Erythroblast (primary cell): ENCODE data around the gene ITPRIP.

ENCODE experiments used
- DNase-seq, 2 experiments: peaks; one replicate each; lab custom pipeline; 2025; lab: John Stamatoyannopoulos, UW
- GATA1 ChIP-seq: IDR thresholded peaks from 2 replicates; pipeline ENCODE4 v1.6.1; 2011; ENCODE audit warnings: low read depth, mild to moderate bottlenecking, control low read depth, low read length, moderate library complexity
- POLR2A ChIP-seq: IDR thresholded peaks from 2 replicates; pipeline ENCODE4 v1.6.1; 2011; ENCODE audit warnings: mild to moderate bottlenecking, low read length

ITPRIP gene

GRCh38 chr10:104350127-104350635 is 11.9 kb upstream of the ITPRIP start:
- no peak for TF ChIP-seq GATA1
- TF ChIP-seq POLR2A: no peak
- peak; percentile 81 to 86 for DNase-seq

- DNase-seq: peak; percentile 64 to 80
- TF ChIP-seq POLR2A (no peak), GATA1 (no peak)
Measured at GRCh38 chr10:104349623-104350126, 11.4 kb upstream of the ITPRIP start.

- no peak for DNase-seq
- TF ChIP-seq GATA1: no peak
Measured at GRCh38 chr10:104348601-104349000, 10.3 kb upstream of the ITPRIP start.

- peak; percentile 71 to 83 for DNase-seq
- TF ChIP-seq GATA1 (no peak), POLR2A (no peak)
Measured at GRCh38 chr10:104347295-104348045, 9.2 kb upstream of the ITPRIP start.

GRCh38 chr10:104345941-104346340 is 7.7 kb upstream of the ITPRIP start:
- peak in 1 of 2 experiments; percentile 47 for DNase-seq
- TF ChIP-seq GATA1 (no peak), POLR2A (no peak)

GRCh38 chr10:104345515-104345914 is 7.2 kb upstream of the ITPRIP start:
- TF ChIP-seq POLR2A (no peak), GATA1 (no peak)
- peak; percentile 37 to 67 for DNase-seq

GRCh38 chr10:104344219-104344618 is 6.0 kb upstream of the ITPRIP start:
- no peak for TF ChIP-seq POLR2A
- no peak for DNase-seq

GRCh38 chr10:104342941-104343411 is 4.7 kb upstream of the ITPRIP start:
- TF ChIP-seq GATA1: no peak
- no peak for TF ChIP-seq POLR2A
- DNase-seq: no peak

GRCh38 chr10:104340641-104341040 is 2.4 kb upstream of the ITPRIP start:
- TF ChIP-seq POLR2A (no peak), GATA1 (no peak)

GRCh38 chr10:104340111-104340526 is 1.9 kb upstream of the ITPRIP start:
- peak; percentile 67 for TF ChIP-seq POLR2A
- no peak for TF ChIP-seq GATA1
- peak; percentile 83 to 85 for DNase-seq

More at GRCh38 chr10:104340641-104341040, 2.4 kb upstream of the ITPRIP start:
- peak; percentile 50 to 71 for DNase-seq

- peak; percentile 82 to 89 for DNase-seq
- no peak for TF ChIP-seq GATA1
- TF ChIP-seq POLR2A: no peak
Measured at GRCh38 chr10:104339469-104340110, 1.3 kb upstream of the ITPRIP start.

- TF ChIP-seq GATA1 (no peak), POLR2A (no peak)
- peak; percentile 60 to 78 for DNase-seq
Measured at GRCh38 chr10:104337521-104337984, 712 bp downstream of the ITPRIP start.

GRCh38 chr10:104336821-104337467 is 1.3 kb downstream of the ITPRIP start:
- TF ChIP-seq POLR2A (peak; percentile 29), GATA1 (no peak)
- peak; percentile 38 to 65 for DNase-seq
